ENCODE data around the gene TNFAIP8L1. TPM values are rescaled to one million over a fixed set of nuclear protein-coding genes. Genes with fewer than 3 reads are reported as not detected.
"Not testable (repeated sequence)": the region's sequence is repeated elsewhere in the genome, so short reads cannot be mapped to it uniquely, and the experiment has no call there.

The TNFAIP8L1 gene
- total RNA-seq, 1 donor from 2014 or later = 8.1 TPM

DNA sequence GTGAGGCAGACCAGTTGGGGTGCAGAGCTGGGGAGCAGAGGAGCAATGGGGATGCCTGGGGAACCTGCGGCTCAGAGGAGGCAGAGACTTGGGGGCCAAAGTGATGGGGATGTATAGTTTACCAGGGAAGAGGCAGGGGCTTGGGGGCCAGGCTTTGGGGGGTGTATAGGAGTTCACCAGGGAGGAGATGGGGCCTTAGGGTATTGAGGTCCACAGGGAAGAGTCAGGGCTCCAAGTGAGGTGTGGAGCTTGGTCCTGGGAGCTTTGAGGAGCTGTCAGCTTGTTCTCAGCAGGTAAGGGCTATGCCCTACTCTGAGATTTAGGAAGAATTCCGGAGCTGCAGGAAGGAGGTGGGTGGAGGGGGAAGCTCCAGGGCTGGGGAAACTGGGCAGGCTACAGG, 10.8 kb downstream of the TNFAIP8L1 start:
- no peak for ATAC-seq

DNA sequence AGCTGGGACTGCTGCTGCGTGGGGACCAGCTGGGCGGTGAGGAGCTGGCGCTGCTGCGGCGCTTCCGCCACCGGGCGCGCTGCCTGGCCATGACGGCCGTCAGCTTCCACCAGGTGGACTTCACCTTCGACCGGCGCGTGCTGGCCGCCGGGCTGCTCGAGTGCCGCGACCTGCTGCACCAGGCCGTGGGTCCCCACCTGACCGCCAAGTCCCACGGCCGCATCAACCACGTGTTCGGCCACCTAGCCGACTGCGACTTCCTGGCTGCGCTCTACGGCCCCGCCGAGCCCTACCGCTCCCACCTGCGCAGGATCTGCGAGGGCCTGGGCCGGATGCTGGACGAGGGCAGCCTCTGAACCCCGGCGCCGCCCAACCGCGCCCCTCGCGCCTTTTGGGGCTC, 12.8 kb downstream of the TNFAIP8L1 start:
- ATAC-seq = no peak

DNA sequence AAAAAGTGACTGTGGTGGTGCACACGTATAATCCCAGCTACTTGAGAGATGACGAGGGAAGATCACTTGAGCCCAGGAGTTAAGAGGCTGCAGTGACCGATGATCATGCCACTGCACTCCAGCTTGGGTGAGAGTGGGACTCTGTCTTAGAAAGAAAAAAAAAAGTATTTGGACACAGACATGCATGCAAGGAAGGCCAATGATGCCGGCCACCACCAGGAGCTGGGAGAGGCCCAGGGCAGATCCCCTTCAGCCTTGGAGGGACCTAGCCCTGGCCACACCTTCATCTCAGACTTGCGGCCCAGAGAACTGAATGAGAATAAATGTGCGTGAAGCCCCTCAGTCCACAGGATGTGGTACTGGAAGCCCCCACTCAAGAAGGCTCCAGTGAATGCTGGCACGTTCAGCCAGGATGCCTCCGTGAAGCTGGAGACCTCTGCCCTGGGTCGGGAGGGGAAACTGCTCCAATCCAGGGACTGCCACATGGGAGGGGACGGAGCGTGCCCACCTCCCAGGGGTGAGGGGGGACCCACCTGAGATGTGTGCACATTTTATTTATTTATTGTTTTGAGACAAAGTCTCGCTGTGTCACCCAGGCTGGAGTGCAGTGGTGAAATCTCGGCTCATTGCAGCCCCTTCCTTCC, 14.6 kb downstream of the TNFAIP8L1 start:
- ATAC-seq = no peak

DNA sequence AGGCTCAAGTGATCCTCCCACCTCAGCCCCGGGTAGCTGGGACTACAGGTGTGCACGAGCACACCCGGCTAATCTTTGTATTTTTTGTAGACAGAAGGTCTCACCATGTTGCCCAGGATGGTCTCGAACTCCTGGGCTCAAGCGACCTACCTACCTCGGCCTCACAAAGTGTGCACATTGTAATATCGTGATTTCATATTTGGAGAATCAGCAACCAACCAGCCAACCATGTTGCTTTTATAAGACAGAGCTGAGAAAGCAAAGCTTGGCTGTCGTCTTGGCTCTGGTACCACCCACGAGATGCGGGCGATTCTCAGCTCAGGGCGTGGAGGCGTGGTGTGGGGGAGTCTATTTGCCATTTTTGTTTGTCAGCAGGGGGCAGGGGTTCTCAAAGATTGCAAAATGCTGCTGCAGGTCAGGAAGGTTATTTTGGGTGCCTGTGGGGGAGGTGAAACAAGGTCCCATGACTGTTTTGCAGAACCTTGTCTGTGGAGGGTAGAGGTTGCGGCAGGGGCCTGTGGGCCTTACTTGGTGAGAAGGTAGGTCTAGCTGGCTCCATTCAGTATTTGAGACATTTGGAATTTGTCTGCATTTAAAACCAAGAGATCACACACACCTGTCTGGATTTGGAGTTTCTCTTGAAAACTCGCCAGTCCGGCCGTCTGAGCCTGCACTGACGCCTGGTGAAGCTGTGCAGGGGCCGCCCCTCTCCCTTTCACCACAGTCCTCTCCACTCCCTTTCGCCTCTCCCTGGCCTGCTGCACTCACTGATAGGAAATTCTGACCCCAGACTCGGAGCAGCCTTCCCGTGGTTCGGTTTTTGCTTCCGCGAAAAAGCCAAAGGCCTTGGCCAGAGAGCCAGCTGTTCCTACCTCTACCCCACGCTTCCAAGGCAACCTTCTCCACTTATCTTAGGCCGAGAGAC, 15.4 kb downstream of the TNFAIP8L1 start:
- no peak for ATAC-seq

DNA sequence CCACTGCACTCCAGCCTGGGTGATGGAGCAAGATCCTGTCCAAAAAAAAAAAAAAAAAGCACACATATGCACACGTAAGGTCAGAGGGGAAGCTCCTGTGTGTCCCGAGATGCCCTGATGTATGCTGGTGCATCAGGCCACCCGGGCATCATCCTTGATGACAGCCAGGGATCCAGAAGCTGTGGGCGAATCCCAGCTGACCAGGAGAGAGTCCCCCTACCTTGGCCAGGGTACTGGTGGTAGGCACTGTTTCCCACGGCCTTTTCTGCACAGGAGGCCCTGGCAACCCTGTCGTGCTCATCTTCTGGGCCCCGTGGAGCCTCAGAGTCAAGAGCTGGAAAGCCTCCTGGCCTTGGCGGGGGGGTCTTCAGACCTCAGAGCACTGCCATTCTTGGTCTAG, 16.8 kb downstream of the TNFAIP8L1 start:
- ATAC-seq = no peak

DNA sequence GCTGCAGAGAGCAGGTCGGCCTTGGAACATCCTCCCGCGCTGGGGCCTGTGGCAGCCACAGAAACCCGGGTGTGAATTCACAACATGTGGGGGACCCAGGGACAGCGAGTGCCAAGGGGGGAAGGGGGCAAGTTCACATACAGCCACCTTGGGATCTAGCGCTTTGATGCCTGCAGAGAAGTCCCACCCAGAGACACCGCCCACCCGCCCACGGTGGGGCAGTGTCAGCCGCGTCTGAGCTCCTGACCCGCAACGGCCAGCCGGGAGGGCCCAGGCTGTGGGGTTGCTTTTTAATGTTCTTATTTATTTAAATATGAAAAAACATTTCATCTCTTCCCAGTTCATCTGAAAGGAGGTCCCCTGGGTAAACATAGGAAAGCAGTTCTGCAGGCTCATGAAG, 17.9 kb downstream of the TNFAIP8L1 start:
- ATAC-seq = no peak

DNA sequence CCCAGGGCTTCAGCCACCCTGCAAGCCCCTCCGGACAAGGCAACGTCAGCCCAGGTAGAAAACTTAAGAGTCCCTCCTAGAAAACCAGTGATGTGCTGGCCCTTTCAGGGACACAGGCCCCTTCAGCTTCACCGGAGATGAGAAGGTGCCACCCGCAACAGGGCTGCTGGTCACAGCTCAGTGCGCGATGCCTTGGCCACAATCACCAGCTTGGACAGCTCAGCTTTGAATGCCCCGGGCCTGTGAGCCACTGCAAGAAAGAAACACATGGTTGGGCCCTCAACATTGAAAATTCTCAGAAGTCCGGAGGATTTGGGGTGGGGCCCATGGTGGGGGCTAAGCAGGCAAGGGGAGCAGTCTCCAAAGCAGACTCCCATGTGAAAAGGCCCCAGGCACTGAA, 18.5 kb downstream of the TNFAIP8L1 start:
- ATAC-seq = no peak

DNA sequence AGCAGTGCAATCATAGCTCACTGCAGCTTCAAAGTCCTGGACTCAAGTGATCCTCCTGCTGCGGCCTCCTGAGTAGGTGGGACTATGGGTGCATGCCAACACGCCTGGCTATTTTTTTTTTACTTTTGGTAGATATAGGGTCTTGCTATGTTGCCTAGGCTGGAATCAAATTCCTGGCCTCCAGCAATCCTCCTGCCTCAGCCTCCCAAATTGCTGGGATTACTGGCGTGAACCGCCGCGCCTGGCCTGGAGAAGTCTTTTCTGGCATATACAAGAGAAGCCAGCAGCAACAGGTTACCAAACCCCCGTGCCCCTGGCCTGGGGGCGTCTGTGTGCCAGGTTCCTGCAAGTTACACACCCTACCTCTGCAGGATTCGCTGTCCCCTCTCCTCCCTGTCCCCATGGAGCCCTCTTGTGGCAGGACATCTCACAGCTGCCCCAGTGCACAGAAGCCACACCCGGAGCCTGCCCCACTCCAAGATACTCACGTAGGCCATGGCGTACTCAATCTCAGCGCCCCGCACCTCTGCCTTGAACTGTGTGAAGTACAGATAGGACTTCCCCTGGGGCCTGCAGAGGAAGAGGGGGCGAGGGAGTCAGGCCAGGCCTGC, 21.0 kb downstream of the TNFAIP8L1 start:
- peak; percentile 48 for ATAC-seq

DNA sequence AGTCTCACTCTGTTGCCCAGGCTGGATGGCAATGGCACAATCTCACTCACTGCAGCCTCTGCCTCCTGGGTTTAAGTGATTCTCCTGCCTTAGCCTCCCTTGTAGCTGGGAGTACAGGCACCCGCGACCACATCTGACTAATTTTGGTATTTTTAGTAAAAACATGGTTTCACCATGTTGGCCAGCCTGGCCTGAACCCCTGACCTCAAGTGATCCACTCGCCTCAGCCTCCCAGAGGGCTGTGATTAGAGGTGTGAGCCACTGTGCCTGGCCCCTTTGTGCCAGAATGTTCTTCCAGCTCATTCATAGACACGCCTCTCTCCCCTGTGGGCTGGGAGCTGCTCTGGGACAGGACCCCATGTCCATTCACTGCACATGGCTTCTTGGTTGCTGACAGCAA, 21.7 kb downstream of the TNFAIP8L1 start:
- no peak for ATAC-seq

DNA sequence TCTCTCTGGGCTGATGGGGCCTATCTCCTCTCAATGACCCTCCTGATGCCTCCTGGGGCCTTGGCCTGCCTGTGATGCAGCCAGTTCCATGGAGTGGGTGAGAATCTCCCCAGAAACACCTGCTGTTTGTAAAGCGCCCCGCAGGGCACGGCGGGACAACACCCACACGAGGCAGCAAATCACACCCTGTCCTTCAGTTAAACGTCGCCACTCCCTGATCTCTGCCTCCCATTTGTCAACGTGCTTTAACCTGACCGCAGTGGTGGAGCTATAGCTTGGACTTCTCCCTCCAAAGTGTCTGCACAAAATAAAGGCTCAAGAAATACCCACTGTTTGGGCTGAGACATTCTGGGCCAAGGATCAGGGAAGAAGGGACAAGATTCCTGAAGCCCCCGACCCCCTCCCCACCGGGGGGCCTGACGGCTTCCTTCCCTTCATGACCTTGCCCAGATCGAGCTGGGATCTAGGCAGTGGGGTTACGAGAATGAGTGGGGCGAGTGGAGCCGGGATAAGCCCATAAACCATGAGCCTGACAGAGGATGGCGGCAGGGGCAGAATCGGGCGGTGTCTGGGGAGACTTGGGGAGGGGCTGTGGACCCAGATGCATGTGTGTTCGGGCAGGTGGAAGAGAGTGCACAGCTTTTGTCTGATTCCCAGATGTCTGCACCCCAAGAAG, 22.8 kb downstream of the TNFAIP8L1 start:
- no peak for ATAC-seq

DNA sequence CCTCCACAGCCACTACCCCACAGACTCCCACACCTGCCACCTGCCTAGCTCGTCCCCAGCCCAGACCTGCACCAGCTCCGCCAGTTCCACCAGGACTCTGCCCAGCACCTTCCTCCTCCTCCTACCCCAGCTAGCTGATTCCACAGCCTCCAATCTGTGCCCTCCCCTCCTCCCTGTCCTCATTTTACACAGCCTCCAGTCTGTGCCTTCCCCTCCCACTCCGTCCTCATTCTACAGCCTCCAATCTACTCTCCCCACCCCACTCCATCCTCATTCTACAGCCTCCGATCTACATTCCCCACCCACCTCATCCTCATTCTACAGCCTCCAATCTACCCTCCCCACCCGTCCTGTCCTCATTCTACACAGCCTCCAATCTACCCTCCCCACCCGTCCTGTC, 23.5 kb downstream of the TNFAIP8L1 start:
- ATAC-seq = peak; percentile 5

DNA sequence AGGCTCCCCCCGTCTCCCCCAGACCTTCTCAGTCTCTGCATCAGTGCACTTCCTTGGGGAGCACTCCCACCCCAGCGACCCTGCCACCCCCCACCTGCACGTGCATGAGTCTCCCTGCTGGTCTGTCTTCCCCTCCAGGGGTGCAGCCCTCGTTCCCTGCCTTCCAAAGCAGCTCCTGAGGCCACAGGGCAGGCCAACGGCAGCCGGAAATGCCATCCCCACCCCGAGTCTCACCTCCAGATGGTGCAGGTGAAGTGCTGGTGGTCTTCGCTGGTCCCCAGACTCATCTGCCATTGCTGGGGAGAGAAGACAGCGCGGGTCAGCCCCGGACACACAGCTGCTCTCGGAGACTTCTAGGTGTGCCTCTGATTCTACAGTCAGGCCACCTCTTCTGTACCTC, 25.3 kb downstream of the TNFAIP8L1 start:
- ATAC-seq = no peak

DNA sequence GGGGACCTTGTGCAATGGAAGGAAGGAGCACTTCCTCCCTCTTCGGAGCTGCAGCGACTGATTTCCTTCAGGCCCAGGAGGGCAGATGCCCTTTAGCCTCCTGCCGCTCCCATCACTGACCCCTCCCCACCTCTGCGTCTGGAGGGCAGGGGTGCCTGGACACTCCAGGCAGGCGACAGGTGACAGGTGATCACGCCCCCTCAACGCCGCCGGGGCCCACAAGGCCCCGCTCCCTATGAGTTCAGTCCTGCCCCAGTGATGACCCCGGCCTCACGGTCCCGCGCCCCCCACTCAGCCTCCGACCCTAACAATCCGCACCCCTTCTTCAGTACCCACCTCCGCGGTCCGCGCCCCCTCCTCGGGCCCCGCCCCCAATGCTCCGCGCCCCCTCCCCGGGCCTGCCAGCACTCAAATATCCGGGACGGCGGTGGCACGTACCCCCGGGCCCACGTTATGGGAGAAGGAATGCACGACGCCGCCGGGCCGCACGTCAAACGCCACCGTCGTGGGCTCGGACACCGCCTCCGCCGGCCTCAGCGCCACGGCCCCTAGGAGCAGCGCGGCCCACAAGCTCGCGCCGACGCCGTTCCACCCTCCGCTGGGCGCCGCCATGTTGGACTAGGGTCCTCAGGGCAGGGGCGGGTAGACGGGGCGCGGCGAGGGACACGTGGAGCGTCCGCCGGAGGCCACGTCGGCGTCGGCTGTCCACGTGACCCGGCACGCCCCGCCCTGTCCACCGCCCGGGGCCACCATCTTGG, 30.6 kb downstream of the TNFAIP8L1 start, which contains the start of gene MYDGF:
Gene MYDGF, minus strand, starts transcription at position 620 of the 758 bp plus-strand sequence. Its CDS starts 8 bp downstream, at position 612.
- peak; percentile 96 for ATAC-seq

DNA sequence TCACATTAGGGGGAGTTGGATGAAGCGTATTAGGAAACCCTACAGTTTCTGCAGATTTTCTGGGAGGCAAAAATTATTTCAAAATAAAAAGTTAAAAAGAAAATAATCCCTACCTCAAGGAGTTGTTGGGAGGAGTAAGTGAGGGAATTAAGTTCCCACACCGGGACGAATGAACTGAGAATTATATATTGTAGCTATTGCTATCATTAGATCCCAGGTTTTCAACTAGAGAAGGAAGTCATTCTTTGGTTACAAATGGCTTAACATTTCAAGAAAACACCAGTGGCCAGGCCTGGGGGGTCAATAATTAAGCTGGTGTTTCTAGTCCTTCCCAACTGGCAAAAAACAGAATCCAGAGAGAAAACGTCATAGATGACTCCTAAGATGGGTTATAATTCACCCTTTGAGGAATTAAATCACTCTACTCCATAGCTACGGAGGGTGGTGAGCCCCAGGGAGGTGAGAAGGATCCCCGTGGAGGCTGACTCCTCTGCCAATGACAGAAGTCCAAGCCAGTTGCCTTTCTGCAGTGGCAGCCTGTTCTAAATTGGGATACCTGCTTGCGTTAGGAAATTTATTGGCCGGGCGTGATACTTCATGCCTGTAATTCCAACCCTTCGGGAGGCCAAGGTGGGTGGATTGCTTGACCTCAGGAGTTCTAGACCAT, 32.0 kb downstream of the TNFAIP8L1 start:
- no peak for ATAC-seq

DNA sequence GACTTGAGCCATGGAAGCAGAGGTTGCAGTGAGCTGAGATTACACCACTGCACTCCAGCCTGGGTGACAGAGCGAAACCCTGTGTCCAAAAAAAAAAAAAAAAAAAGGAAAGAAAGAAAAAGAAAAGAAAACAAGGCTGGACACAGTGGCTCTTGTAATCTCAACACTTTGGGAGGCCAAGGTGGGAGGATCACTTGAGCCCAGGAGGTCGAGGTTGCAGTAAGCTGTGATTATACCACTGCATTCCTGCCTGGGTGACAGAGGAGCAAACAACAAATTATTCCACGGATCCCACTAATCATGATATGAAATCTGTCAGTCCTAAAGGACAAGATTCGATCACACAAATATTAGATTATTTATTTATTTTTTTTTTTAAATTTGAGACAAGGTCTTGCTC, 33.9 kb downstream of the TNFAIP8L1 start:
- no peak for ATAC-seq

DNA sequence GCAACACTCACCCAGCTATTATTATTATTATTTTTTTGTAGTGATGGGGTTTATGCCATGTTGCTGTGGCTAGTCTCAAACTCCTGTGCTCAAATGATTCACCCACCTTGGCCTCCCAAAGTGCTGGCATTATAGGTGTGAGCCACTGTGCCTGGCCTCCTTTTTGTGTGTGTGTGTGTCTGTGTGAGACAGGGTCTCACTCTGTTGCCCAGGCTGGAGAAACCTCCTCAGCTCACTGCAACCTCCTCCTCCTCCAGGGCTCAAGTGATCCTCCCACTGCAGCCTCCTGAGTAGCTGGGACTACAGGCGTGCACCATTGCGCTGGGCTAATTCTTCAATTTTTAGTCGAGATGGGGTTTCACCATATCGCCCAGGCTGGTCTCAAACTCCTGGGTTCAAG, 34.4 kb downstream of the TNFAIP8L1 start:
- ATAC-seq = no peak

DNA sequence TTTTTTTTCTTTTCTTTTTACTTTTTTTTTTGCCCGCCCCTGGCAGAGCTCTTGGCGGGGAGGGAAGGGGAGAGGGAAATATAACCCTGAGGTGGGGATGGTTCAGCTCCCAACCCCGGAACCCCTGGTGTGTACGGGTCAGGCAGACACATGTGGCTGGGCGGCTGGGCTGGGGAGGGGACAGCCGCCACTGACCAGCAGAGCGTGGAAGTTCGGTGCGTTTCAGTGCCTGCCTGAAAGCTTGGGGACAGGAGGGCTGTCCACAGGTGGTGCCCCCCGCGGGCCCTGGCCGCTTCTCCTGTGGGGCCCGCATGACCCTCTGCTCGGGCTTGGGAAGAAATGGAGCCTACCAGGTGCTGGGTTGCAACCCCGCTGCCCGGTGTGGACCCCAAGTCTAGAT, 36.0 kb downstream of the TNFAIP8L1 start:
- ATAC-seq = no peak

DNA sequence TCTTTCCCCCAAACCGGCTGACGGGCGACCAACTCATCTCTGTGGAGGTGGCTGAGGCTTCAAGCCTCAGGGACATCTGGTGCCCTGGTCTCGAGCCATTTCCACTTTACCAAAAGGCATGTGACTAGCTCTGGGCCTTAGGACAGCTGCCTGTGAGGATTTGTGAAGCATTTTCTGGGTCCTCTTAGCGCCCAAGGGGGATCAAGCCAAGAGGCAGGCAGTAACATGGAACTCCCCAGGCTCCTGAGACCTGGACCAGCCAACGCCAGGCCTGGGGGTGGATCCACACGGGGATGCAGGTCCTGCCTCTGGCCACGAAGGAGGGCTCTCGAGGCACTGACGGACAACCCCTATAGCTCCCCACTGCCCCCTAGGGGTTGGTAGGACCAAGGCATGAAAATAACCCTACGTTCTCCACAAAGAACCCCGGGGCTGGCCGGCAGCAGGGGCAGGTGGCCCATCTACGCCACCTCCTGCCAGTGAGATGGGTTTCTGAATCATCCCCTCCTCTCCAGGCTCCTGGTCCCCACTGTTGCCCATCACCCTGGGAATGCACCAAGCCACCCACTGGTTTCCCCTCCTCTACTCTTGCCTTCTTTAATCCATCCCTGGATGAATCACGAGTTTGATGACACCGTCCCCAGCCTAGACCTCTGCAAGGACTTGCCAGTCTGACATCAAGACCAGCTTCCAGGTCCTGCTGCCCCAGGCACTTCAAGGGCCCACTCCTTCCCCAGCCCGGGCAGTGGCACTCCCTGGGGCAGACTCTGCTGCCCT, 37.8 kb downstream of the TNFAIP8L1 start:
- peak; percentile 48 for ATAC-seq

DNA sequence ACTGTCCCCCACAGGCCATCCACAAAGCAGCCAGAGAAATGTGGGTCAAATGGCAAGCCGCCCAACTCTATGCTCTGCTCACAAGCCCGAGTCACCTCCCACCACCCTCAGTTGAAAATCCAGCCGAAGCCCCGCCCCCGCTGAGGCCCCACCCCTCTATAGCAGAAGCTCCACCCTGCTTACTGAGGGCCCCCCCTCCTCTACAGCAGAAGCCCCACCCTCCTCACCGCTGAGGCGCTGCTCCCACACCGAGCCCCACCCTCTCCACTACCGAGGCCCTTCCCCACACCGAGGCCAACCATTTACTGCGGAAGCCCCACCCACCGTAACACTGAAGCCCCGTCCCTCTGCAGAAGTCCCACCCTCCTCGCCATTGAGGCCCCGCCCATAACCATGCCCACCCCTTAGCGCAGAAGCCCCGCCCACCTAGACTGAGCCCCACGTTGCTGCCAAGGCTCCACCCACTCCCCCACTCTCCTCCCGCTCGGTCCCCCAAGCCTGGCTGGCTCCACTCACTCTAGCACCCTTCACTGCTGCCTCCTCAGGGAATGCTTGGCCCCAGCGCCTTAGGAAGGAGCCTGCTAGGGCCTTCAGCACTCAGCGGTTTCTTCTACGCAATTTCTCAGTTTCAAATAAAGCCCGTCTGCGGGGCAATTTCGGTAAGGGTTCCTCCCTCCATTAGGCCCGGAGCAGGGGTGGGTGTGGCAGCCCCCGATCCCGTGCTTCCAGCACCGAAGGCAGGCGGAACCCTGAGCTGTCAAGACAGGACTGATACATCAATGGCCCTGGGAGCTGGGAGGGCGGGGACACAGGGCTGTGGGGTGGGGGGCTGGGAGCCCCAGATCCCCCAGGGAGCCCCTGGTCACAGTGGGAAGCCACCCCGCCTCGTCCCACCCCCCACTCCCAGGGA, 39.8 kb downstream of the TNFAIP8L1 start:
- ATAC-seq = peak; percentile 10

DNA sequence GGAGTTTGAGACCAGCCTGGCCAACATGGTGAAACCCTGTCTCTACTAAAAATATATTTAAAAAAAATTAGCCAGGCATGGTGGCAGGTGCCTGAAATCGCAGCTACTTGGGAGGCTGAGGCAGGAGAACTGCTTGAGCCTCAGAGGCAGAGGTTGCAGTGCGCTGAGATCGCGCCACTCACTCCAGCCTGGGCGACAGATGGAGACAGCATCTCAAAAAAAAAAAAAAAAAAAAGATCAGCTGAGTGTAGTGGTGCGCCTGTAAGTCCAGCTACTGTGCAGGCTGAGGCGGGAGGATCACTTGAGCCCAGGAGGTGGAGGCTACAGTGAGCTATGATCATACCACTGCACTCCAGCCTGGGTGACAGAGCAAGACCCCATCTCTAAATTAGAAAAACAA, 40.7 kb downstream of the TNFAIP8L1 start:
- ATAC-seq = not testable (repeated sequence)

Measured in esophagus mucosa (tissue), 1 donor.